Right renal pelvis (tissue), 4 donors: ENCODE results near the gene RGL3. TPM values are rescaled to one million over a fixed set of nuclear protein-coding genes. Genes with fewer than 3 reads are reported as not detected.
"Not testable (repeated sequence)": the region's sequence is repeated elsewhere in the genome, so short reads cannot be mapped to it uniquely, and the experiment has no call there.

Source experiments
- DNase-seq, 4 donors: peaks; one replicate each; pipeline ENCODE4 v3.0.0-alpha.2; 2013; ENCODE audit warnings: low read depth in 4 of 4, low spot score in 3 of 4, missing footprints in 1 of 4
- polyA plus RNA-seq, 4 donors: library from polyadenylated mRNA; unstranded; fragments of 120-200 nt; gene quantifications; one replicate each; pipeline ENCODE4 v1.2.1, GENCODE V29; 2013; ENCODE audit not compliant: insufficient read length in 4 of 4

Gene RGL3
- polyA plus RNA-seq, 4 donors, result 68.7 to 94.8 (median 75.5) TPM

GRCh38 chr19:11422163-11423065, 3.3 kb upstream of the RGL3 start:
- no peak for DNase-seq

DNA sequence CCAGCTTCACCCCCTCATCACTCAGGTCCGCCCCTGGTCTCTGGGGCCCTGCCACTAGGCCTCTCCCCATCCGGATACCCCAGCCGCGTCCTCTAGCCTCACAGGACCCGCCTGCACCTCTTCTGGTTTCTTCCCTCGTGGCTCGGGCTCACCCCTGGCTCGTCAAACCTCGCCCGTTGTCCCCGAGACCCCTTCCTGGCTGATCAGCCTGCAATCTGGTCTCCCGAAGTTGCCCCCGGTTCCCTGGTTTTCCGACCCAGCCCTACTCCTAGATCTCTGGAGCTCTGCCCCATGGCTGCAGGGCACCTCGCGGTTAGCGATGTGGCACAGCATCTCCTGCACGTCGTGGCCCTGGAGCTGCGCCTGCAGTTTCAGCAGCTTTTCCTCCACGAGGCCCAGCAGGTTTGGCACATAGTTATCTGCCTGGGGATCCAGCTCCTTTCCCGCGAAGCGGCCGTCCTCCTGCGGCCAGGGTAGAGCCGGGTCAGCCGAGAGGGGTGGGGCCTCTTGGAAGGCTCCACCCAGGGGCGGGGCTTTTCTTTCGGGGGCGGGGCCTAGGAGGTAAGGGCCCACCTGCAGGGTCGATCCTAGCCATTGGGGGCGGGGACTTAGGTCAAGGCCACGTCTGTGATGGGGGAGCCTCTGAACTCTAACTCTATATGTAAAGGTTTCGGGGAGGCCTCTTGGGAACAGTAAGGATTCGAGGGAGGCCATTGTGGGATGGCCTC, 2.4 kb upstream of the RGL3 start:
- no peak for DNase-seq

GRCh38 chr19:11420429-11421370, 1.6 kb upstream of the RGL3 start:
- no peak for DNase-seq

DNA sequence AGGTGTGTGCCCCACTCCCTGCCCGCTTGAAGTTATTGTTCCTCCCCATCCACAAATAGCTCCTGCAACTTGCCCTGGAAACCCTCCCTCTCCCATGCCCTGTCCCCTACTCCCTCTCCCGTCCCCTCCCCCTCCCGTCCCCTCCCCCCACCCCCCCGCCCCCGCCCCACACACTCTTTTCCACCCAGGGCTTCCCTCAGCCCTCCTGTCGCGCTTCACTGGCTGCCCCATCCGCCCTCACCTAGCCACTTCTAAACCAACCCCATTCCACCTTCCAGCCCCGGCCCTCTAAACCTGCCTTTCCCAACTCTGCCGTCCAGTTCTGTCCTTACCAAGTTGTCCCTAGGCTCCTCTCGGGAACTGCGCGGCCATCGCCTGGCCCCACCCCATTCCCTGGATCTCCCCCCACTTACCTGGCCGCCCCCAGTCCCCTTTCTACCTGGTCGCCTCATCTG, 993 bp downstream of the RGL3 start:
- DNase-seq, result no peak

DNA sequence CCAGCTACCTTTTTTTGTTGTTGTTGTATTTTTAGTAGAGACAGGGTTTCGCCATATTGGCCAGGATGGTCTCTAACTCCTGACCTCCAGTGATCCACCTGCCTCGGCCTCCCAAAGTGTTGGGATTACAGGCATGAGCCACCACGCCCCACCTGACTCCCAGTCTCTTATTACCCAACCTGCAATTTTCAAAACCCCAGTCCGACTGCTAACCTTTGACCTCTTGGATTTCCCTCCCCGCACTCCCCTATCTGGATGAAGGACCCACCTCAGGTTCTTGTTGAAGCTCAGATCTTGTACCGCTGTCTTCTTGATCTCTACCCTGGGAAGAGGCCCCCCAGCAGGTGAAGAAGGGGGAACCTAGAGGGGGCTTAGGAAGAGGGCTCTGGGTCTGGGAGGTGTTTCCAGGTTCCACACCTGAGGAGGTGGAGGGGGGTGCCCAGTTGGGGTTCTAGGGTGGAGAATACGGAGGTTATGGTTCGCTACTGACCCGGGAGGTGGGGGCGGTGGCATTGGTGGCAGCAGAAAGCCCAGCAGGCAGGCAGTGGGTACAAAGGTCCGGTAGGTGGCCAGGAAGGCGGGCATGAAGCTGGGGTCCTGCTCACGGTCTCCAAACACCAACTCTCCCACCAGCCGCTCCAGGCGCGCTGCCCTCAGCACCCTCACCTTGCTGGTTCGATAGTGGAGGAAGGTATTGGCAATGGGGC, 2.6 kb downstream of the RGL3 start:
- DNase-seq, result no peak

DNA sequence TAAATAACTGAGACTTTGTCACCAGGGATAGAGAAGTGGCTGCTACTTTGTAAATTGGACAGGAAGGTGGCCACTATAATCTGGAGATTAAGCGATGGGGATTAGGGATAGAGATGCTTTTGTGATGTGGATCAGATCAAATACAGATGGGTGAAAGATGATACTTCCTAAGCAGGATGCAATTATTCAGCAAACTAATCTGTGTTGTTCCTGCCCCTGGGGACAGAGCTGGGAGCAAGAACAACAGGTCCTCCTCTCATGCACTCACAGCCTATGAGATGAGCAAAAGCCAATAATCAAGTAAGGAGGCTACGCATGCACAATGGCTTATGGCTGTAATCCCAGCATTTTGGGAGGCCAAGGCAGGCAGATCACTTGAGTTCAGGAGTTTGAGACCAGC, 4.6 kb downstream of the RGL3 start:
- DNase-seq, result no peak

DNA sequence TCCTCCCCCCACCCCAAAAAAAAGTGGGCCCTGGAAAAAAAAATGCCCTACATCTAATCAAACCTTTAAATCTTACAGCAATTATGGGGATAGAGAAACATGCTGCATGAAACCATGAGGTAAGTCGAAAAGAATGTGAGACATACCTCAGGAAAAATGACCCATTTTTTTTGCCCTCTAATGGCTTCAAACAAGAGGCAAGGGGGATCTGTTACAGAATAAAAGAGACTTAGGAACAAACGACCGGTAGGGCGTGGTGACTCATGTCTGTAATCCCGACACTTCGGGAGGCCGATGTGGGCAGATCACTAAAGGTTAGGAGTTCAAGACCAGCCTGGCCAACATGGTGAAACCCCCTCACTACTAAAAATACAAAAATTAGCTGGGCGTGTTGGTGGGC, 8.4 kb downstream of the RGL3 start:
- no peak for DNase-seq

DNA sequence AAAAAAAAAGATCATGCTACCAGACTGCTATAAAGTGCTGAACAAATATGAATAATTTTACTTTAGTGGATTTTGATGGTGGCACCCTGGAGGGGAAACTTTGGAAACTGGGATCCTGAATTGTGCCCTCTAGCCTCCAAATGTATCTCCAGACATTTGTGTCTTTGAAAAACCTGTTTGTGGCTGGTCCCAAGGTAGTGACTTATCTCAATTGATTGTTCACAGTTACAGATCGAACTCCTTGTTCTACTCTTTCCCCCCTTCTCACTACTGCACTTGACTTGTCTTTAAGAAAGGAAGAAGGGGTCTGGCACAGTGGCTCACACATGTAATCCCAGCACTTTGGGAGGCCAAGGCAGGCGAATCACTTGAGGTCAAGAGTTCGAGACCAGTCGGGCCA, 10.5 kb downstream of the RGL3 start:
- DNase-seq, result no peak

- not testable (repeated sequence) for DNase-seq
Measured at GRCh38 chr19:11406703-11407236, 12.3 kb downstream of the RGL3 start.

DNA sequence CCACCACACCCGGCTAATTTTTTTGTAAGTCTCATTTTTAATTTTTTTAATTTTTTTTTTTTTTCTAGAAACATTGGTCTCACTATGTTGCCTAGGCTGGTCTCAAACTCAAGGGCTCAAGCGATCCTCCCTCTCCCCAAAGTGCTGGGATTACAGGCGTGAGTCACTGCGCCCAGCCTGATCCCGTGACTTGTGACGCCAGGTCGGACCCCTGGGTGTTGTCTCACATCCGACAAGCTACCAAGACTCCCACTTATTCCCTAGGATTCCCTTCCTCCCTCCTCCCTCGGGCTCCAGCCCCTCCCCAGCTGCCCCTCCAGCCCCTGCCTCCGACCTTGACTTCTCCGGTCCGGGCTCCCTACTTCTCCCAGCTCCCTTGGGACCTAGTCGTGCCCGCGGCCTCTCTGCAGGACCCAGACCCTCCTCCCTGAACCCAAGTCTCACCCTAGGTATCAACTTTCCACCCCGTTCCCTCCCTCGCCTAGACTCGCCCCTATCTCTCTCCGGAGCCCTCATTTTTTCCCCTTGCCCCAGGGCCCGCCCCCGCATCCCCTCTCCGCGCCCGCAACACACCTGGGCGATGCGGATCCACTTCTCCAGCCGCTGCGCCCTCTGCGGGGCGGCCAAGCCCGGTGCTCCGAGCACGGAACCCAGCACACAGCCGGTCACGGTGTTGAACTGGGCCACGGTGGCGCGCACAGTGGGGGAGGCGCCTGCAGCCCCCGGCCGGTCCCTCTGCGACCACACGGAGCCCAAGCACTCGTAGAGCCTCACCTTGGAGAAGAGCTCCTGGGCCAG, 13.1 kb downstream of the RGL3 start:
- no peak for DNase-seq

GRCh38 chr19:11404588-11405222, 14.4 kb downstream of the RGL3 start:
- no peak for DNase-seq

DNA sequence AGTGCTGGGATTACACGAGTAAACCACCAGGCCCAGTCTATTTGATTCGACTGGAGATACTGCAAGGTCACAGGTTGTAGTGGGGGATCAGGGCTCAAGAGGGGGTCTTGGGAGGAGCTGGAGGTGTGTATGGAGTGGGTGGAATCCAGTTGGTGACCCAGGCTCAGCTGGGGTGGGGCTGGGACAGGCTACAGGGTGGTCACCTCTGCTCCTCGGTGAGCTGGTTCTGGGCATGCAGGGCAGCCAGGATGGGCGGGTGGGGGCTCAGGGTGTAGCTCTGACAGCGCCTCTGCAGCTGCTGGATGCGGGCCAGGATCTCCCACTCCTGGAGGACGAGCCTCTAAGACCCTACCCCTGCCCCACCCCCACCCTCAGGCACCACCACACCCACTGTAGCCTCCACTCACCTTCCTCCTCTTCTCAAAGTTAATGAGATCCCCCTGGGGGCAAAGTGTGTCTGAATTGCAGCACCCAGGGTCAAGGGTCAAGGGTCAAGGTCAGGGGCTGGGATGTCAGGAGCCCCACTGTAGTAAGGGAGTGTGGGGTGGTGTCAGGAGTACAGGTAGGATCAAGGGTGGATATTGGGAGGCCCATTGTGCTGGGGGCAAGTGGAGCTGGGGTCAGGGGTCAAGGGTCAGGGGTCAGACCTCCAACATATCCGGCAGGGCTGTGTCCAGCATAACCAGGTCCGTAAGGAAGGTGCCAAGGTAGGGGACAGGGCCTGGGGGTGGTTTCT, 17.1 kb downstream of the RGL3 start:
- DNase-seq, result no peak

GRCh38 chr19:11400798-11401197, 18.3 kb downstream of the RGL3 start:
- no peak for DNase-seq

DNA sequence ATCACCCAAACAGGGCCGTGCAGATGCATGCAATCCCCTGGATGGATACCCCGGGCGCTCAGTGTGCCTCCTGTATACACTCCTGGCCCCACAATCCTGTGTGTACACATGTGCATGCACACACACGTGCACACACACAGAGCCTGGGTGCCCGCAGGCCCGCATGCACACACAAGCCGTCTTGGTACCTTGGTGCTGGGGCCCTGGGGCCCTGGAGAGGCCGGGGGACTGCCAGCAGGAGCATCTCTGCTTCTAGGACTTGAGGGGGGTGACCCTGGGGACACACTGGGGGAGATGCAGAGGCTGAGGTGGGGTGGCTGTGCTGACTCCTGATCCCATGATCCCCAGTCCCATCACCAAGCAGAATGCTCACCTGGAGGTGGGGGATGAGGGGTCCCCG, 19.4 kb downstream of the RGL3 start:
- DNase-seq, result no peak

- DNase-seq, result no peak
Measured at GRCh38 chr19:11397089-11397610, 22.0 kb downstream of the RGL3 start.

- no peak for DNase-seq
Measured at GRCh38 chr19:11390933-11391680, 28.0 kb downstream of the RGL3 start.

DNA sequence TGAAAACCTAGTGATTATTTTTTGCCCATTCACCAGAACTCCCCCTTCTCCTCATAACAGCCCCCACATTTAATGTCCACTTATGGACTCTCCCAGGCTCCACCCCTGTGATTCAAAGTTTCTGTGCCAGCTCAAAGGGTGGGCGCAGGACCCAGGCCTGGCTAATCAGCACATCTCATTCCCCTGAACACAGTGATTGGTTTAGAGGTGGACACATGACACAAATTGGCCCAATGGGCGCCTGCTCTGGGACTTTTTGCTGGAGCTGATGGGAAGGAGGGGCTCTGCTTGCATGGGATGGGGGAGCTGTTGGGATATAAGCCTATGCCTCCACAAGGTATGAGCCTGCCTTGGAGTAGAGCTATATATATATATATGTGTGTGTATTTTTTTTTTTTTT, 28.8 kb downstream of the RGL3 start:
- no peak for DNase-seq
